T-cell (primary cell): Measurements from ENCODE around the gene CD37. TPM values are rescaled to one million over a fixed set of nuclear protein-coding genes. Genes with fewer than 3 reads are reported as not detected.

Source experiments
- ATAC-seq, 4 experiments: fragments of 200-7000 bp in 3 of 4; fragments of 150-1000 bp in 1 of 4; cut with Tn5 transposase; replicated peaks in 1 of 4; 1 replicate in 3 of 4; 2 replicates in 1 of 4; pipeline ENCODE4 v1.10.0; 2021; ENCODE audit warnings: moderate library complexity in 3 of 4, mild to moderate bottlenecking in 2 of 4, moderate number of reproducible peaks in 1 of 4
- CTCF ChIA-PET, 2 donors: fragments of 300-600 bp; sonication (Branson Sonifier 250); formaldehyde crosslinking; loops; one replicate each; lab custom pipeline; 2022; ENCODE audit warnings: antibody characterized with exemption in 2 of 2; lab: Charles Lee
- POLR2A ChIA-PET, 2 donors: fragments of 300-600 bp; sonication (Branson Sonifier 250); formaldehyde crosslinking; loops; one replicate each; lab custom pipeline; 2022; ENCODE audit warnings: antibody characterized with exemption in 2 of 2; lab: Charles Lee
- DNase-seq, 35 experiments: peaks; one replicate each; pipeline versions ENCODE4 v3.0.0 to v3.0.0-alpha.2; 2013 to 2023
- H3K27ac ChIP-seq: one replicate; pipeline ENCODE4 v1.5.1; 2013; ENCODE audit warnings: low read length
- H3K27me3 ChIP-seq, 2 experiments: replicated peaks in 1 of 2; 1 replicate in 1 of 2; 2 replicates in 1 of 2; pipeline versions ENCODE4 v1.6.1 to v1.7.0; 2013; ENCODE audit warnings: low read length in 1 of 2, mixed read lengths in 1 of 2; ENCODE audit not compliant: control insufficient read depth in 2 of 2, insufficient read depth in 2 of 2; ENCODE audit errors: extremely low read depth in 1 of 2
- H3K36me3 ChIP-seq, 2 donors: 1 replicate in 1 of 2; 2 replicates in 1 of 2; pipeline versions ENCODE4 v1.6.1 to v1.7.0; 2013; ENCODE audit warnings: low read length in 1 of 2; ENCODE audit not compliant: control insufficient read depth in 2 of 2, insufficient read depth in 1 of 2; ENCODE audit errors: extremely low read depth in 1 of 2
- H3K4me1 ChIP-seq, 2 experiments: 1 replicate in 1 of 2; 2 replicates in 1 of 2; pipeline versions ENCODE4 v1.6.1 to v1.7.0; 2013; ENCODE audit warnings: low read length in 2 of 2, mixed read lengths in 1 of 2; ENCODE audit not compliant: insufficient read depth in 2 of 2, control insufficient read depth in 1 of 2; ENCODE audit errors: extremely low read depth in 1 of 2
- H3K4me3 ChIP-seq, 2 donors: 1 replicate in 1 of 2; 2 replicates in 1 of 2; pipeline versions ENCODE4 v1.5.1 to v1.7.0; 2013; ENCODE audit warnings: mild to moderate bottlenecking in 2 of 2, low read length in 1 of 2, moderate library complexity in 1 of 2; ENCODE audit not compliant: control insufficient read depth in 1 of 2; ENCODE audit errors: extremely low read depth in 1 of 2
- H3K9me3 ChIP-seq: 2 replicates; pipeline ENCODE4 v1.7.0; 2013
- H3K27ac Mint-ChIP-seq, 2 donors: one replicate each; pipeline ENCODE4 v1.8.0; 2020 to 2021; ENCODE audit warnings: mild to moderate bottlenecking in 2 of 2, mixed read lengths in 2 of 2
- H3K27me3 Mint-ChIP-seq, 2 donors: one replicate each; pipeline ENCODE4 v1.8.0; 2021 to 2022; ENCODE audit warnings: mixed read lengths in 2 of 2
- H3K36me3 Mint-ChIP-seq: one replicate; pipeline ENCODE4 v1.8.0; 2021; ENCODE audit warnings: mixed read lengths
- H3K4me1 Mint-ChIP-seq, 3 donors: one replicate each; pipeline ENCODE4 v1.8.0; 2020 to 2022; ENCODE audit warnings: mixed read lengths in 3 of 3, mild to moderate bottlenecking in 1 of 3
- H3K4me3 Mint-ChIP-seq, 3 donors: one replicate each; pipeline ENCODE4 v1.8.0; 2020 to 2022; ENCODE audit warnings: mild to moderate bottlenecking in 3 of 3, mixed read lengths in 3 of 3, moderate library complexity in 3 of 3
- H3K9me3 Mint-ChIP-seq, 3 donors: one replicate each; pipeline ENCODE4 v1.8.0; 2020 to 2022; ENCODE audit warnings: mixed read lengths in 3 of 3
- WGBS: methylation state at CpG from one replicate; pipeline ENCODE4 v1.1.5; 2013; ENCODE audit warnings: missing lambda C conversion rate; ENCODE audit not compliant: insufficient coverage; 5-methylcytosine and 5-hydroxymethylcytosine counted together
- total RNA-seq, 35 experiments: library from RNA in 6 of 35; stranded (reverse) in 6 of 35; fragments of 120-200 nt in 1 of 35; gene quantifications; one replicate each; pipeline versions ENCODE4 v1.2.1 to v1.2.4 and lab custom pipeline; 2013 to 2026

The CD37 gene
- total RNA-seq, 5 donors from 2014 or later (not counting 1 experiment from before 2014, with no cell fraction given): 365 to 435 (median 369) TPM

DNA sequence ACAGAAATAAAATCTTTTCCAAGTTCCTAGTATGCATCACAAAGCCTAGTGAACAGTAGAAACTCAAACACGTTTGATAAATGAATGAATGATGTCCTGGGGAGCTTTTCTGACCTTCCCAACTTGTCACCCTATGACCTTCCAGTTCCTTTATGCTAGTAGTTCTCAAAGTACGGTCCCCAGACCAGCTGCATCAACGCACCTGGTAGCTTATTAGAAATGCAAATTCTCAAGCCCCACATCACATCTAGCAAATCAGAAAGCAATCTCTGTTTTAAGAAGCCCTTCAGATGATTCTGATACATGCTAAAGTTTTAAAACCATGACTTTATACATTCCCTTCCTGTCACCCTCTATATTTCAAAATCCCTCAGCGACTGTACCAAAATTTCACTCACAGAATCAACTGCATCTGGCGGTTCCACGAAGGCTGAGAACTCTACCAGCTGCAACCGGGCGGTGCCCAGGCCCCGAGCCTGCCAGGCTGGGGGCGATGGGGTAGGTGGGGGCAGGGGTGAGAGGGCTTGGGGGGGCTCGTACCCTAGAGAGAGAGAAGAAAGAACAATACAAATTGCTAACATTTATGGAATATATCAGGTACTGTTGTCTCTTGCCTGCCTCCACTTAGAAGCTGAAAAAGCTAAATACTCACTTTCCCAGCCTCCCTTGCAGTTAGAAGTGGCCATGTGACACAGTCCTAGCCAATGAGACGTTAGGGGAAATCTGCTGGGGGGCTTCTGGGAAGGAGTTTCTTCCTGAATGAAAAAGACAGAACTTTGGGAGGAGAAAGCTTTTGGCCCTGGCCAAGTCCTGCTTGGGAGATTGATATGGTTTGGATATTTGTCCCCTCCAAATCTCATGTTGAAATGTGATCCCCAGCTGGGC is 13.3 kb downstream of the CD37 start:
- Mint-ChIP-seq H3K4me1 (peaks cover 7 to 13% (median 10%) of the 10 kb centered on the region in 3 donors), H3K36me3 (no peaks in the 10 kb centered on the region), H3K9me3 (no peaks in the 10 kb centered on the region), H3K4me3 (no peak overlapping the region), H3K27ac (no peak overlapping the region), H3K27me3 (peaks cover 0 to 8% of the 10 kb centered on the region in 2 donors)
- Histone ChIP-seq H3K4me3 (no peak overlapping the region), H3K9me3 (no peaks in the 10 kb centered on the region), H3K36me3 (no peaks in the 10 kb centered on the region), H3K27ac (no peak overlapping the region), H3K27me3 (peaks cover 0 to 10% of the 10 kb centered on the region in 2 experiments), H3K4me1 (peaks cover 0 to 5% of the 10 kb centered on the region in 2 experiments)
- ATAC-seq (no peak), DNase-seq (no peak)
- WGBS: 71% methylated on average over 3 of the region's 12 CpGs
- POLR2A ChIA-PET: interaction anchor here in 1 of 2 donors (0.6 kb wide), 1 partner anchor 690 kb away, joined by 3 read pairs; no protein-coding TSS in a partner anchor
- CTCF ChIA-PET: interaction anchor here in 1 of 2 donors (0.5 kb wide), 1 partner anchor 79 kb away, joined by 3 read pairs; no protein-coding TSS in a partner anchor

DNA sequence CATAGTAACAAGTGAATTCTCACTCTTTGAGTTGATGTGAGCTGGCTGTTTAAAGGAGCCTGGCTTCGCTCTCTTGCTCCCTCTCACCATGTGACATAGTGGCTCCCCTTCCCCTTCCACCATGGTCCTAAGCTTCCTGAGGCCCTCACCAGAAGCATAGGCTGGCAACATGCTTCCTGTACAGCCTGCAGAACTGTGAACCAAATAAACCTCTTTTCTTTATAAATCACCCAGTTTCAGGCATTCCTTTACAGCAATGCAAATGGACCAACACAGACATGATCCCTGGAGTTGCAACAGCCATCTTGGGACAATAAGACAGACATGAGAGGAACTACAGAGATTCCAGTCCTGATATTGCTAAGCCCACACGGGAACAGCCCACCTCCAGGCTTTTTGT is 14.4 kb downstream of the CD37 start:
- DNase-seq (no peak), ATAC-seq (no peak)
- Histone ChIP-seq H3K27ac (no peak overlapping the region), H3K36me3 (no peaks in the 10 kb centered on the region), H3K4me1 (peaks cover 0 to 4% of the 10 kb centered on the region in 2 experiments), H3K27me3 (peaks cover 0 to 17% of the 10 kb centered on the region in 2 experiments), H3K4me3 (no peak overlapping the region), H3K9me3 (no peaks in the 10 kb centered on the region)
- CTCF ChIA-PET: no interaction called here
- H3K9me3 Mint-ChIP-seq: no peaks in the 10 kb centered on the region
- peaks cover 0 to 11% of the 10 kb centered on the region in 2 donors for H3K27me3 Mint-ChIP-seq
- no CpG with 5 or more reads among the region's 2 CpGs for WGBS
- no peaks in the 10 kb centered on the region for H3K36me3 Mint-ChIP-seq
- no peak overlapping the region for H3K4me3 Mint-ChIP-seq
- H3K27ac Mint-ChIP-seq: no peak overlapping the region
- POLR2A ChIA-PET: no interaction called here
- peaks cover 6 to 12% (median 9%) of the 10 kb centered on the region in 3 donors for H3K4me1 Mint-ChIP-seq

DNA sequence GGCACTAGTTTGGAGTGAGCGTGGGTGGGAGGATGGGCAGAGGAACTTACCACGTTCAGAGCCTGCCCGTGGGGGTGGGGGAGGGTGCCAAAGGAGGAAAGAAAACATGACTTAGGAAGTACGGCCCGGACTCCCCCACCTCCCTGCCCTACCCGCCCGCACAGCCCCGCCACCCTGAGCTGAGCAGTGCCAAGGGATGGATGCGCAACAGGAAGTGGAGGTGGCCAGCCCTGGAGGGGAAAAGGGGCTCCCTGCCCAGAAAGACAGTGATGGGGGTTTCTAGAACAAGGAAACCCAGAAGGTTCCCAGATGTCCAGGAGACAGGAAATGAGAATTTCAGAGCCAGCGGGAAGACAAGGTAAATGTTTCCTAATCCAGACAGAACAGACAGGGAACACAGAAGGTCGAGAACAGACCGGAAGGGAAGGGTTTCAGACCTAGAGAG is 20.7 kb downstream of the CD37 start:
- Histone ChIP-seq H3K9me3 (no peaks in the 10 kb centered on the region), H3K27ac (no peak overlapping the region), H3K4me3 (no peak overlapping the region), H3K4me1 (peaks cover 2 to 7% of the 10 kb centered on the region in 2 experiments), H3K36me3 (no peaks in the 10 kb centered on the region), H3K27me3 (peaks cover 0 to 54% of the 10 kb centered on the region in 2 experiments)
- Mint-ChIP-seq H3K4me1 (peaks cover 9 to 27% (median 12%) of the 10 kb centered on the region in 3 donors), H3K9me3 (no peaks in the 10 kb centered on the region), H3K27me3 (peaks cover 11 to 38% of the 10 kb centered on the region in 2 donors), H3K36me3 (no peaks in the 10 kb centered on the region), H3K27ac (no peak overlapping the region), H3K4me3 (no peak overlapping the region)
- no peak for ATAC-seq
- POLR2A ChIA-PET: no interaction called here
- WGBS: no CpG with 5 or more reads among the region's 12 CpGs
- no peak for DNase-seq
- CTCF ChIA-PET: interaction anchor here in 1 of 2 donors (0.6 kb wide), 1 partner anchor 643 kb away, joined by 3 read pairs; no protein-coding TSS in a partner anchor

DNA sequence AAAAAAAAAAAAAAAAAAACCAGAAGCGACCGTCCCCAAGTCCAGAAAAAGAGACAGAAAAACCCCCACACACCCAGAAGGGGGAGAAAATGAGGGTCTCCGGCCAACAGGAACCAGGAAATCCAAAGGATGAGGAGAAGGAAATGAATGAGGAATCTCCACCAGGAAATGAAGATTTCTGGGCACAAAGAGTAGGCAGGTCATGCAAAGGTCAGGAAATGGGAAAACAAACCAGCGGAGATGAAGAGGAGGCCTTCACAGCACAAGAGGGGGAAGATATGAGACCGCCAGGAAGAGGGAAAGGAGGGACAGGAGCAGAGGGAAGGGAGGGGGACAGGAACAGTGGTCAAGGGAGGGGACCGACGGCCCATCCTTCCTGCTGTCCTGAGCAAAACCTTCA is 21.2 kb downstream of the CD37 start:
- H3K27ac Mint-ChIP-seq: no peak overlapping the region
- no peak overlapping the region for H3K4me3 ChIP-seq
- H3K9me3 ChIP-seq: no peaks in the 10 kb centered on the region
- H3K4me1 Mint-ChIP-seq: peaks cover 9 to 30% (median 15%) of the 10 kb centered on the region in 3 donors
- peaks cover 2 to 10% of the 10 kb centered on the region in 2 experiments for H3K4me1 ChIP-seq
- WGBS: 100% methylated on average over 1 of the region's 7 CpGs
- ChIA-PET CTCF (interaction anchor here in 1 of 2 donors (0.6 kb wide), 1 partner anchor 644 kb away, joined by 3 read pairs; no protein-coding TSS in a partner anchor), POLR2A (no interaction called here)
- H3K27me3 ChIP-seq: peaks cover 0 to 55% of the 10 kb centered on the region in 2 experiments
- no peak overlapping the region for H3K27ac ChIP-seq
- H3K4me3 Mint-ChIP-seq: no peak overlapping the region
- H3K36me3 ChIP-seq: no peaks in the 10 kb centered on the region
- DNase-seq (no peak), ATAC-seq (no peak)
- H3K9me3 Mint-ChIP-seq: no peaks in the 10 kb centered on the region
- no peaks in the 10 kb centered on the region for H3K36me3 Mint-ChIP-seq
- peaks cover 11 to 38% of the 10 kb centered on the region in 2 donors for H3K27me3 Mint-ChIP-seq

DNA sequence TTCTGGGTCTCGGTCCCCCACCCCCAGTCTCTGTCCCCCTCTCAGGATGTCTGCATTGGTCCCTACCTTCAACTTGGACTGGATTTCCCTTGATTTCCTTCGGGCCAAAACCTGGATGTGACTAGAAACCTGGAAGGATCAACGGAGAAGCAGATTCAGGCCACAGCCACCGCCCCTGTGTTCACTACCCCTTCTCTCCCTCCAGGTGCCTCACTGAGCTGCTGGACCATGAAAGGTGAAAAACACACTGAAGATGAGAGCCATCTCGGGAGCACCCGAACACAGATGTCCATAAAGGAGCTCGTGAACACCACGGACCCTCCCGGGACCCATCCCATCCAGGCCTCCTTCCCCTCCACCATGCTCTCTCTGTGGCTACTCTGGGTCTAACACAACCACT is 22.0 kb downstream of the CD37 start:
- Mint-ChIP-seq H3K9me3 (no peaks in the 10 kb centered on the region), H3K27ac (no peak overlapping the region), H3K36me3 (no peaks in the 10 kb centered on the region), H3K27me3 (peaks cover 11 to 41% of the 10 kb centered on the region in 2 donors), H3K4me1 (peaks cover 9 to 37% (median 21%) of the 10 kb centered on the region in 3 donors), H3K4me3 (peak overlapping the region in 1 of 3 donors; percentile 7)
- H3K27me3 ChIP-seq: peaks cover 0 to 63% of the 10 kb centered on the region in 2 experiments
- H3K4me3 ChIP-seq: no peak overlapping the region
- ChIA-PET CTCF (no interaction called here), POLR2A (no interaction called here)
- WGBS: 82% methylated on average over 9 of the region's 9 CpGs
- DNase-seq (no peak), ATAC-seq (no peak)
- H3K36me3 ChIP-seq: no peaks in the 10 kb centered on the region
- H3K4me1 ChIP-seq: peaks cover 2 to 18% of the 10 kb centered on the region in 2 experiments
- no peak overlapping the region for H3K27ac ChIP-seq
- H3K9me3 ChIP-seq: no peaks in the 10 kb centered on the region
